Measurements from ENCODE around the gene FBXW5.

Gene FBXW5

GRCh38 chr9:136936645-136937170 lies 7.8 kb downstream of the FBXW5 start:
- DNase-seq (ENCODE audit: low read depth in 2 of 3, low spot score in 2 of 3), result no peak

GRCh38 chr9:136935651-136936050 lies 8.9 kb downstream of the FBXW5 start:
- DNase-seq (ENCODE audit: low read depth in 2 of 3, low spot score in 2 of 3), result no peak

- no peak for DNase-seq (ENCODE audit: low read depth in 2 of 3, low spot score in 2 of 3)
Observed at GRCh38 chr9:136934277-136934676, 10.3 kb downstream of the FBXW5 start.

GRCh38 chr9:136931611-136932130 lies 12.9 kb downstream of the FBXW5 start:
- DNase-seq (ENCODE audit: low read depth in 2 of 3, low spot score in 2 of 3), result no peak

- DNase-seq (ENCODE audit: low read depth in 2 of 3, low spot score in 2 of 3), result no peak
Observed at GRCh38 chr9:136930014-136930413, 14.5 kb downstream of the FBXW5 start.

GRCh38 chr9:136928591-136928990 lies 15.9 kb downstream of the FBXW5 start:
- no peak for DNase-seq (ENCODE audit: low read depth in 2 of 3, low spot score in 2 of 3)

GRCh38 chr9:136927343-136928271 lies 16.9 kb downstream of the FBXW5 start:
- DNase-seq (ENCODE audit: low read depth in 2 of 3, low spot score in 2 of 3), result no peak

- no peak for DNase-seq (ENCODE audit: low read depth in 2 of 3, low spot score in 2 of 3)
Observed at GRCh38 chr9:136926749-136927148, 17.8 kb downstream of the FBXW5 start.

GRCh38 chr9:136926154-136926704 lies 18.3 kb downstream of the FBXW5 start:
- no peak for DNase-seq (ENCODE audit: low read depth in 2 of 3, low spot score in 2 of 3)

GRCh38 chr9:136925414-136926153 lies 19.0 kb downstream of the FBXW5 start:
- DNase-seq (ENCODE audit: low read depth in 2 of 3, low spot score in 2 of 3), result no peak

GRCh38 chr9:136923881-136924280 lies 20.7 kb downstream of the FBXW5 start:
- DNase-seq (ENCODE audit: low read depth in 2 of 3, low spot score in 2 of 3), result no peak

GRCh38 chr9:136922540-136922939 lies 22.0 kb downstream of the FBXW5 start:
- no peak for DNase-seq (ENCODE audit: low read depth in 2 of 3, low spot score in 2 of 3)

GRCh38 chr9:136921718-136922117 lies 22.8 kb downstream of the FBXW5 start:
- DNase-seq (ENCODE audit: low read depth in 2 of 3, low spot score in 2 of 3), result no peak

GRCh38 chr9:136921307-136921706 lies 23.2 kb downstream of the FBXW5 start:
- DNase-seq (ENCODE audit: low read depth in 2 of 3, low spot score in 2 of 3), result no peak

GRCh38 chr9:136920734-136921231 lies 23.8 kb downstream of the FBXW5 start:
- no peak for DNase-seq (ENCODE audit: low read depth in 2 of 3, low spot score in 2 of 3)

- DNase-seq (ENCODE audit: low read depth in 2 of 3, low spot score in 2 of 3), result no peak
Observed at GRCh38 chr9:136920069-136920468, 24.5 kb downstream of the FBXW5 start.

GRCh38 chr9:136917902-136918301 lies 26.6 kb downstream of the FBXW5 start:
- DNase-seq (ENCODE audit: low read depth in 2 of 3, low spot score in 2 of 3), result no peak

GRCh38 chr9:136916330-136917184 lies 28.0 kb downstream of the FBXW5 start:
- no peak for DNase-seq (ENCODE audit: low read depth in 2 of 3, low spot score in 2 of 3)

- DNase-seq (ENCODE audit: low read depth in 2 of 3, low spot score in 2 of 3), result no peak
Observed at GRCh38 chr9:136915632-136916329, 28.8 kb downstream of the FBXW5 start.

All from activated CD8-positive, alpha-beta memory T cell treated with anti-CD3 and anti-CD28 coated beads for 48 hours (primary cell).